Endothelial cell of umbilical vein (primary cell): ENCODE results near the gene ZNF195. TPM values are rescaled to one million over a fixed set of nuclear protein-coding genes. Genes with fewer than 3 reads are reported as not detected.

Experiments used
- BruUV-seq: library from RNA; stranded (reverse); fragments of 400-500 nt; replicated peaks from 2 replicates; lab custom pipeline; 2021; lab: Mats Ljungman, UMichigan
- CTCF ChIA-PET: fragments of 300-600, 350-600 bp; sonication (Branson Sonifier 250); formaldehyde crosslinking; loops from one replicate; lab custom pipeline; 2021; ENCODE audit warnings: antibody characterized with exemption, inconsistent platforms; lab: Charles Lee
- POLR2A ChIA-PET: fragments of 300-600, 350-600 bp; sonication (Branson Sonifier 250); formaldehyde crosslinking; loops from one replicate; lab custom pipeline; 2021; ENCODE audit warnings: antibody characterized with exemption, inconsistent platforms; lab: Charles Lee
- DNase-seq: peaks from one replicate; pipeline ENCODE4 v3.0.0-alpha.2; 2011; ENCODE audit warnings: low read depth, low spot score
- FAIRE-seq: peaks from 2 replicates; lab custom pipeline; 2011; peaks lifted over from hg19 to GRCh38; lab: Jason Lieb, UNC
- H2AFZ ChIP-seq: 2 replicates; pipeline ENCODE4 v1.6.0; 2012; ENCODE audit warnings: low read depth, low read length, control low read depth, inconsistent platforms
- H3K27ac ChIP-seq: 2 replicates; pipeline ENCODE4 v1.5.1; 2011; ENCODE audit warnings: low read depth, mild to moderate bottlenecking, control low read depth, low read length, moderate library complexity; ENCODE audit not compliant: insufficient read depth
- H3K27me3 ChIP-seq, 2 experiments: 2 replicates each; pipeline versions ENCODE4 v1.6.0 to v1.6.1; 2011; ENCODE audit warnings: low read length in 2 of 2, mixed read lengths in 1 of 2; ENCODE audit not compliant: control insufficient read depth in 2 of 2, insufficient read depth in 2 of 2
- H3K36me3 ChIP-seq, 2 experiments: 2 replicates in 1 of 2; 3 replicates in 1 of 2; pipeline ENCODE4 v1.5.1; 2011; ENCODE audit warnings: low read length in 2 of 2, mild to moderate bottlenecking in 1 of 2, moderate library complexity in 1 of 2; ENCODE audit not compliant: control insufficient read depth in 2 of 2, insufficient read depth in 2 of 2; ENCODE audit errors: extremely low read depth in 1 of 2
- H3K4me1 ChIP-seq: 3 replicates; pipeline ENCODE4 v1.5.1; 2011; ENCODE audit warnings: mild to moderate bottlenecking, low read length; ENCODE audit not compliant: control insufficient read depth, insufficient read depth; ENCODE audit errors: extremely low read depth
- H3K4me2 ChIP-seq: 2 replicates; pipeline ENCODE4 v1.6.1; 2011; ENCODE audit warnings: low read length, control low read depth, mixed read lengths; ENCODE audit not compliant: insufficient read depth
- H3K4me3 ChIP-seq, 3 experiments: fragments of 200-600 bp in 1 of 3; sonication (generic), shearing (Covaris generic) in 1 of 3; replicated peaks in 1 of 3; 2 replicates each; pipeline ENCODE4 v1.5.1; 2011 to 2016; ENCODE audit warnings: control low read depth in 3 of 3, low read length in 3 of 3, mild to moderate bottlenecking in 2 of 3, inconsistent platforms in 1 of 3, low read depth in 1 of 3, moderate library complexity in 1 of 3; ENCODE audit not compliant: insufficient read depth in 1 of 3
- H3K79me2 ChIP-seq: 2 replicates; pipeline ENCODE4 v1.6.0; 2012; ENCODE audit warnings: low read length, inconsistent platforms; ENCODE audit not compliant: control insufficient read depth, insufficient read depth
- H3K9ac ChIP-seq: replicated peaks from 2 replicates; pipeline ENCODE3; 2011; ENCODE audit warnings: low read length, control low read depth; ENCODE audit not compliant: insufficient read depth; ENCODE audit errors: extremely low read depth
- H3K9me1 ChIP-seq: replicated peaks from 3 replicates; pipeline ENCODE4 v1.6.0; 2011; ENCODE audit warnings: mild to moderate bottlenecking, low read length; ENCODE audit not compliant: control insufficient read depth, insufficient read depth; ENCODE audit errors: extremely low read depth
- H3K9me3 ChIP-seq: replicated peaks from 2 replicates; pipeline ENCODE4 v1.5.1; 2012; ENCODE audit warnings: low read length, inconsistent platforms; ENCODE audit not compliant: control insufficient read depth, insufficient read depth
- H4K20me1 ChIP-seq: replicated peaks from 2 replicates; pipeline ENCODE3; 2011; ENCODE audit warnings: mild to moderate bottlenecking, low read length; ENCODE audit not compliant: control insufficient read depth, insufficient read depth; ENCODE audit errors: extremely low read depth
- EZH2 ChIP-seq: IDR thresholded peaks from 2 replicates; pipeline ENCODE4 v1.6.1; 2012; ENCODE audit warnings: borderline replicate concordance, low read depth, mild to moderate bottlenecking, moderate library complexity, low read length, inconsistent platforms; ENCODE audit not compliant: severe bottlenecking
- FOS ChIP-seq: IDR thresholded peaks from 2 replicates; pipeline ENCODE4 v1.6.1; 2011; ENCODE audit warnings: mild to moderate bottlenecking, low read length, moderate library complexity, borderline replicate concordance; ENCODE audit not compliant: insufficient read depth
- GATA2 ChIP-seq: IDR thresholded peaks from 2 replicates; pipeline ENCODE4 v1.7.0; 2011; ENCODE audit warnings: low read depth, mild to moderate bottlenecking, moderate library complexity, mixed read lengths, low read length; ENCODE audit not compliant: insufficient read length, insufficient read depth
- JUN ChIP-seq: IDR thresholded peaks from 2 replicates; pipeline ENCODE4 v1.6.1; 2011; ENCODE audit warnings: borderline replicate concordance, low read depth; ENCODE audit not compliant: insufficient read length, insufficient read depth
- MAX ChIP-seq: IDR thresholded peaks from 2 replicates; pipeline ENCODE4 v1.6.1; 2011; ENCODE audit not compliant: insufficient read depth, insufficient read length
- MYC ChIP-seq: IDR thresholded peaks from one replicate; pipeline ENCODE4 v1.6.1; 2011; ENCODE audit warnings: mild to moderate bottlenecking, low read depth, low read length
- POLR2A ChIP-seq: IDR thresholded peaks from 2 replicates; pipeline ENCODE4 v1.6.1; 2012; ENCODE audit warnings: low read depth, mild to moderate bottlenecking, control low read depth, low read length
- POLR2AphosphoS5 ChIP-seq: IDR thresholded peaks from 2 replicates; pipeline ENCODE4 v1.6.1; 2012; ENCODE audit warnings: low read depth, mild to moderate bottlenecking, control low read depth, low read length, moderate library complexity; ENCODE audit not compliant: insufficient read depth
- dilution Hi-C: fragments of 300-500 bp; cut with MboI; formaldehyde crosslinking; loops from one replicate; pipeline ENCODE4 v1.15.0; 2019; ENCODE audit warnings: low sequenced_read_pairs; ENCODE audit not compliant: extremely low pct_ligation_motif_present
- intact Hi-C: fragments of 100-400 bp; cut with micrococcal nuclease; formaldehyde crosslinking; loops from one replicate; pipeline ENCODE4 v1.10.0; 2022
- polyA plus RNA-seq, 4 experiments: library from polyadenylated mRNA; depleted of rRNA in 3 of 4; stranded (reverse) in 3 of 4; unstranded in 1 of 4; fragments of >200 nt; gene quantifications; 2 replicates each; pipeline versions ENCODE4 v1.2.1 to v1.2.3, GENCODE V29; 2011 to 2012; ENCODE audit warnings: missing spikeins in 1 of 4
- total RNA-seq: library from RNA; stranded (reverse); gene quantifications from 2 replicates; pipeline ENCODE4 v1.2.3, GENCODE V29; 2021
- TF ChIP-seq, protein P1 (sequence below), 2 donors: IDR thresholded peaks; 1 replicate in 1 of 2; 2 replicates in 1 of 2; pipeline ENCODE4 v1.5.1; 2011; ENCODE audit warnings: low read length in 2 of 2, mild to moderate bottlenecking in 2 of 2, moderate library complexity in 2 of 2, control low read depth in 1 of 2, inconsistent platforms in 1 of 2, low read depth in 1 of 2; ENCODE audit not compliant: insufficient read depth in 1 of 2; ENCODE audit errors: extremely low read depth in 1 of 2

ZNF195 gene
- total and polyA plus RNA-seq, 2 donors (not counting 3 experiments of a cell fraction or from before 2014, with no cell fraction given), result 12.8 to 32.5 TPM

- CTCF ChIA-PET, result interaction anchor here (1.1 to 3.9 kb wide), 3 partner anchors 19 to 35 kb away, joined by 3 to 19 read pairs (median 5); no protein-coding TSS in a partner anchor
- Histone ChIP-seq H3K27me3 (no peaks in the 10 kb centered on the region), H3K4me2 (no peak overlapping the region), H2AFZ (no peak overlapping the region), H3K9ac (no peak overlapping the region), H4K20me1 (peaks cover 6% of the 10 kb centered on the region), H3K4me3 (no peak overlapping the region), H3K79me2 (peaks cover 76% of the 10 kb centered on the region), H3K36me3 (peaks cover 10 to 13% of the 10 kb centered on the region in 2 experiments), H3K9me1 (no peaks in the 10 kb centered on the region), H3K4me1 (peaks cover 12% of the 10 kb centered on the region), H3K9me3 (no peaks in the 10 kb centered on the region), H3K27ac (no peak overlapping the region)
- FAIRE-seq (no peak), DNase-seq (no peak)
- TF ChIP-seq POLR2A (no peak), POLR2AphosphoS5 (no peak), GATA2 (no peak), JUN (no peak), FOS (no peak), MYC (no peak), EZH2 (no peak), MAX (no peak)
- TF ChIP-seq, protein P1, sequence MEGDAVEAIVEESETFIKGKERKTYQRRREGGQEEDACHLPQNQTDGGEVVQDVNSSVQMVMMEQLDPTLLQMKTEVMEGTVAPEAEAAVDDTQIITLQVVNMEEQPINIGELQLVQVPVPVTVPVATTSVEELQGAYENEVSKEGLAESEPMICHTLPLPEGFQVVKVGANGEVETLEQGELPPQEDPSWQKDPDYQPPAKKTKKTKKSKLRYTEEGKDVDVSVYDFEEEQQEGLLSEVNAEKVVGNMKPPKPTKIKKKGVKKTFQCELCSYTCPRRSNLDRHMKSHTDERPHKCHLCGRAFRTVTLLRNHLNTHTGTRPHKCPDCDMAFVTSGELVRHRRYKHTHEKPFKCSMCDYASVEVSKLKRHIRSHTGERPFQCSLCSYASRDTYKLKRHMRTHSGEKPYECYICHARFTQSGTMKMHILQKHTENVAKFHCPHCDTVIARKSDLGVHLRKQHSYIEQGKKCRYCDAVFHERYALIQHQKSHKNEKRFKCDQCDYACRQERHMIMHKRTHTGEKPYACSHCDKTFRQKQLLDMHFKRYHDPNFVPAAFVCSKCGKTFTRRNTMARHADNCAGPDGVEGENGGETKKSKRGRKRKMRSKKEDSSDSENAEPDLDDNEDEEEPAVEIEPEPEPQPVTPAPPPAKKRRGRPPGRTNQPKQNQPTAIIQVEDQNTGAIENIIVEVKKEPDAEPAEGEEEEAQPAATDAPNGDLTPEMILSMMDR (IDR thresholded peaks at IDR 0.05; ENCODE audit: extremely low read depth in 1 of 2, insufficient read depth in 1 of 2, low read depth in 1 of 2, low read length in 2 of 2), result no peak
- intact Hi-C loops, result no loop called here
- POLR2A ChIA-PET, result no interaction called here
- BruUV-seq, result no TSS peak
- dilution Hi-C loops, result no loop called here
These were observed 3.4 kb downstream of the ZNF195 start for GRCh38 chr11:3375552-3375951.
